Measurements from ENCODE around the gene GAL3ST2.
"Not testable (repeated sequence)": the region's sequence is repeated elsewhere in the genome, so short reads cannot be mapped to it uniquely, and the experiment has no call there.

GAL3ST2 gene

GRCh38 chr2:241818229-241818942, 41.8 kb downstream of the GAL3ST2 start:
- no peak for DNase-seq (ENCODE audit: low spot score)

- DNase-seq (ENCODE audit: low spot score), result no peak
Measured at GRCh38 chr2:241818943-241819270, 42.3 kb downstream of the GAL3ST2 start.

GRCh38 chr2:241819947-241820624, 43.5 kb downstream of the GAL3ST2 start:
- DNase-seq (ENCODE audit: low spot score), result peak; percentile 64

GRCh38 chr2:241820625-241821384, 44.2 kb downstream of the GAL3ST2 start:
- DNase-seq (ENCODE audit: low spot score), result no peak

GRCh38 chr2:241821460-241822263, 45.0 kb downstream of the GAL3ST2 start:
- no peak for DNase-seq (ENCODE audit: low spot score)

GRCh38 chr2:241822264-241822623, 45.6 kb downstream of the GAL3ST2 start:
- DNase-seq (ENCODE audit: low spot score), result no peak

DNA sequence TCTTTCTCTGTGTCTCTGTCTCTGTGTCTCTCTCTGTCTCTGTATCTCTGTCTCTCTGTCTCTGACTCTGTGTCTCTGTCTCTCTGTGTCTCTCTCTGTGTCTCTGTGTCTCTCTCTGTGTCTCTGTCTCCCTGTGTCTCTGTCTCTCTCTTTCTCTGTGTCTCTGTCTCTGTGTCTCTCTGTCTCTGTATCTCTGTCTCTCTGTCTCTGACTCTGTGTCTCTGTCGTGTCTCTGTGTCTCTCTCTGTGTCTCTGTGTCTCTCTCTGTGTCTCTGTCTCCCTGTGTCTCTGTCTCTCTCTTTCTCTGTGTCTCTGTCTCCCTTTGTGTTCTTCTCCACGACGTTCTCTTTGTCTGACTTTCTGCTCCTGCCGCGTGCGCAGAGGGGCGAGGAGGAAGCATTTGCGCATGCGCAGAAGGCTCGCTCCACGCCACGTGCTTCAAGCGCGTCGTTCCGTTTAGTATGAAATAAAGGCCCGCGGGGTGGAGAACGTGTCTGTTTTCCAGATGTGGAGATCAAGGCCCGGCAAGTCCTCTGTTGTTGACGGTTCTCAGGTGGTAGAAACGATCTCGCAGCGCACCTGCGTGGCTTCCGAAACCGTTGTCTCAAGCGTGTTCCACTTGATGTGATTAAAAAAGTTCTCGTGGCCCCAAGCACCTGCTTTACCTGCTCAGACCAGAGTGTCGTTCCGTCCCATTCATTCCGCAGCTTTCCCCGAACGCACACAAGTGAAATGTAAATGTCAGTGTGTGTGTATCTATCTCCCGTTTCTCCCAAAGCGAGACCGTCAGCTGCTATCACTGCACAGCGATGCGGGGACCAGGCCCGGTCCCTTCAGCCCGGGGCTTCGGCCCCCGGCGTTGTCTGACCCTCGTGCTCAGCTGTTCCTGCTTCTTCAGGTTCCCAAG, 47.2 kb downstream of the GAL3ST2 start:
- DNase-seq (ENCODE audit: low spot score), result peak; percentile 58

DNA sequence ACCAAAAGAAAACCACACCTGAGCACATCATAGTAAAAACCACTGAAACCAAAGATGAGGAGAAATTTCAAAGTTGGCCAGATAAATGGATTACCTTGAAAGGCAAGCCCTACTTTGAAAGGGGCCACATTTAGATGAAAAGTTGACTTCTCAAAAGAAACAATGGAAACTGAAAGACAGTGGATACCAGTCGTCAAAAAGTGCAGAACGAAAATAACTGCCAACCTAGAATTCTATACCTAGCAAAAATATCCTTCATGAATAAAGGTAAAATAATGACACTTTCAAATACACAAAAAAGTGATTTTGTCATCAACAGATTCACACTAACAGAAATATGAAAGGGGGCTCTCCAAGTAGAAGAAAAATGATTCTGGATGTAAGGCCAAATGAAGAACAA, 50.8 kb downstream of the GAL3ST2 start:
- DNase-seq (ENCODE audit: low spot score), result no peak

DNA sequence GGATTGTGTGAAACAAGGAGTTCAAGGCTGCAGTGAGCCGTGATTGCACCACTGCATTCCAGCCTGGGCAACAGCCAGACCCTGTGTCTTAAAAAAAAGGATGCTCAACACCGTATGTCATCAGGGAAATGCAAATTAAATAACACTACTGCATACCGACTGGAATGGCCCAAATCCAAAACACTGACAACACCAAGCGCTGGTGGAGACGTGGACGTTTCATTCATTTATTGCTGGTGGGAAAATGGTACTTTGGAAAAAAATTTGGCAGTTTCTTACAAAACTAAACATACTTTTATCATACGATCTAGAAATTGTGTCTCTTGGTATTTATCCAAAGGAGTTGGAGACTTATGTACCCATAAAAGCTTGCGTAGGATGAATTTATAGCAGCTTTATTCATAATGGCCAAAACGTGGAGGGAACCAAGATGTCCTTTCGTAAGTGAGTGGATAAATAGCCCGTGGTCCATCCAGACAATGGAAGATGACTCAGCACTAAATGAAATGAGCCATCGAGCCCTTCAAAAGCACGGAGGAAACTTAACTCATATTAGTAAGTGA, 56.6 kb downstream of the GAL3ST2 start:
- no peak for DNase-seq (ENCODE audit: low spot score)

DNA sequence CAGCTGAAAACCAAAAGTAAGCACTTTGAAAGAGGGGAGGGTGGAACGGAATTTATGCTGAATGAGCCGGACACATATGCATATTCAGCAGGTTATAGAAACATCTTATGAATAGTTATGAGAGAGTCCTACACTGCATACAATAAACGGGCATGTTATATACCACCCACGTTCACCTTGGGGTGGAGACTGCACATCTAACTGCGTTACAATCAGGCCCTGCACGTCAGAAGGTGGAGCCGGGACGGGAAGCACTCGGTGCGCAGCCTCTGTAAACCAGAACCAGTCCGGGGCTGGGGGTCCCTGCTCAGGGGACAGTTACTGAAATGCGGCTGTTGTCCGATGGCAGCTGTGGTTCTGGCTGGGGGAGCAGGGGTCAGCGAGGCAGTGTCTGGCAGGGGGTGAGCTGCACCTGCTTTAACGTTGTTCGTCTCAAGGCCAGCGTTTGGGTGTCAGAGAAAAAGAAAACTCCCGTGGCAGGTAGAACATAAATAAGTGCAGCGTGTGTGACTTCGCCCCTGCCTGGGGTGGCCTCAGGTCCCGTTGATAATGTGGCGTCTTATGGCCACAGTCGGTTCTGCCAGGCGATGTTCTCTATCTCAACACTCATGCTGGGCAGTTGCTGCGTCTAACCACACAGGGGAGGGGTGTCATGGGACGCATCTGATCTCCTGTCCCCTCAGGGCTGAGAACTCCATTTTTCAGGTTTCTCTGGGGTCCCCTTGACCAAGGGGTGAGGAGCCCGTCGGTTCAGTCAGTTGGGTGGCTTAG, 57.3 kb downstream of the GAL3ST2 start:
- not testable (repeated sequence) for DNase-seq (ENCODE audit: low spot score)

GRCh38 chr2:241834527-241835210, 58.0 kb downstream of the GAL3ST2 start:
- DNase-seq (ENCODE audit: low spot score), result no peak

DNA sequence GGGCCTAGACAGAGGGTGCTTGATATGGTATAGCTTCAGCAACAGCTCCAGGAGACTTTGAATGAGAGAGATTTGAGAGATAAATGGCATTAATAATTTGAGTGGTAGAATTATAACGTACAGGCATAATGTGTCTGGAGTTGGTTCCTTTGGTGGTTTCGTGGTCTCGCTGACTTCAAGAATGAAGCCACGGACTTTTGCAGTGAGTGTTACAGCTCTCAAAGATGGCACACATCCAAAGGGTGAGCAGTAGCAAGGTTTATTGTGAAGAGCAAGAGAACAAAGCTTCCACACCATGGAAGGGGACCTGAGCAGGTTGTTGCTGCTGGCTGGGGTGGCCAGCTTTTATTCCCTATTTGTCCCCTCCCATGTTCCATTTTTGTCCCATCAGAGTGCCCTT, 59.0 kb downstream of the GAL3ST2 start:
- DNase-seq (ENCODE audit: low spot score), result no peak

DNA sequence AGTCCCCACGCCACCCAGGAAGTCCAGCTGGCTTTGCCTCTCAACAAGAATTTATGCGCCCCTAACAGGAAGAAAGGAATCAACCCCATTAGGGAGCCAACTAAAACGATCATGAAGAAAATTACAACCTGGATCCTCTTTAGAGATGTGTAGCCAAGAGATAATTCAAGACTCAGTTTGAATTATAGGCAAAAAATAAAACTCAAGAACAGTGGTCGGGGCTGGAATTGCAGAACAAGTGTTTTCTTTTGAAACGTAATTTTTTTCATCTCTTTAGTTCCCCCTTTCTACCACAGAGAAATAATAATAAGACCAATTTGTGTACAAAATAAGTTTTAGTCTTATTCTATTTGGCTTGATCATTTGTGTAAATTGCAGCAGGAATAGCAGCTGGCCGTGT, 59.7 kb downstream of the GAL3ST2 start:
- no peak for DNase-seq (ENCODE audit: low spot score)

- DNase-seq (ENCODE audit: low spot score), result peak; percentile 73
Measured at GRCh38 chr2:241837197-241837965, 60.8 kb downstream of the GAL3ST2 start.

GRCh38 chr2:241841181-241842066, 64.8 kb downstream of the GAL3ST2 start:
- no peak for DNase-seq (ENCODE audit: low spot score)

DNA sequence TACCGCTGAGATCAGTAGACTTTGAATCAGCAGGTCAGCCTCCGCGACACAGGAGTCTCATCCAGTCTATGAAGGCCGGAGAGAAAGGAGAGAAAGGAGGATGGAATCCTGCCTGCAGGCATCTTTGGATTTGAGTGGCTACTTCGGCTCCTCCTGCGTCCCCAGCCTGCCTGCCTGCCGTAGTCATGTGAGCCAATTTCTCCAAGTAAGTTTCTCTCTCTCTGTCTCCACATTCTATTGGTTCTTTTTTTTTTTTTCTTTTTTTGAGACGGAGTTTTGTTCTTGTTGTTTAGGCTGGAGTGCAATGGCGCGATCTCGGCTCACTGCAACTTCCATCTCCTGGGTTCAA, 65.4 kb downstream of the GAL3ST2 start:
- DNase-seq (ENCODE audit: low spot score), result no peak

DNA sequence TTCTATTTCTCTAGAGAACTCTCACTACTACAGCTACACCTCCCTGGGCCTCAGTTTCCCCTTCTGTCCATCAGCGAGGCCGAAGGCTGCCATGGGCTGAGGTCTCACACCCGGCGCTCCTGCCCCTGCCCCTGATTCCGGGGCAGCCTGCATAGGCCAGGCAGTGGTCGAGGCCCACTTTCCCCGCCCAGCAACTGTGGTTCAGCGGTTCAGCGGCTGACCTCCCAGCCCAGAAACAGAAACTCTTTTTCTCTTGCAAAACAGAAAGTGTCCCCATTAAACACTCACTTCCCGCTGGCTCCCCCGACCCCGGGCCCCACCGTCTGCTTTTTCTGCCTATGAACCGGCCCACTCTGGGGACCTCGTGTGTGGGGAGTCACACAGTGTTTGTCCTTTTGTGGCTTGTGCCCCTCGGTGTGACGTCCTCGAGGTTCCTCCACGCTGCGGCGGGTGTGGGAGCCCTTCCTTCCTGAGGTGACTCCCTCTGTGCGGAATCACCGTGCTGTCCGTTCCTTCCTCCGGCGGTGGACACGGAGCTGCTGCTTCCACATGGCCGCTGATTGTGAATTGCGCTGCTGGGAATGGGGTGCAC, 66.1 kb downstream of the GAL3ST2 start:
- DNase-seq (ENCODE audit: low spot score), result no peak

Data from SK-N-DZ (cell line).